Activated naive CD4-positive, alpha-beta T cell treated with anti-CD3 and anti-CD28 coated beads for 36 hours (primary cell): Measurements from ENCODE around the gene RNASEH2B. TPM values are rescaled to one million over a fixed set of nuclear protein-coding genes. Genes with fewer than 3 reads are reported as not detected.

Experiments
- CTCF ChIA-PET: fragments of 350-600 bp; sonication (Branson Sonifier 250); formaldehyde crosslinking; loops from one replicate; lab custom pipeline; 2021; ENCODE audit warnings: antibody characterized with exemption; lab: Charles Lee
- DNase-seq: peaks from one replicate; pipeline ENCODE4 v3.0.0-alpha.2; 2020
- H3K27ac Mint-ChIP-seq: one replicate; pipeline ENCODE4 v1.8.0; 2021; ENCODE audit warnings: mild to moderate bottlenecking, mixed read lengths
- H3K27me3 Mint-ChIP-seq: one replicate; pipeline ENCODE4 v1.8.0; 2021; ENCODE audit warnings: low read depth, mixed read lengths
- H3K36me3 Mint-ChIP-seq: one replicate; pipeline ENCODE4 v1.8.0; 2021; ENCODE audit warnings: low read depth, mixed read lengths
- H3K4me1 Mint-ChIP-seq: one replicate; pipeline ENCODE4 v1.8.0; 2021; ENCODE audit warnings: low read depth, mixed read lengths
- H3K4me3 Mint-ChIP-seq: one replicate; pipeline ENCODE4 v1.8.0; 2021; ENCODE audit warnings: mild to moderate bottlenecking, moderate library complexity, mixed read lengths
- H3K9me3 Mint-ChIP-seq: one replicate; pipeline ENCODE4 v1.8.0; 2021; ENCODE audit warnings: mixed read lengths
- intact Hi-C: fragments of 100-400 bp; cut with micrococcal nuclease; formaldehyde crosslinking; loops from one replicate; pipeline ENCODE4 v1.15.1; 2023
- total RNA-seq, 2 experiments: library from RNA; stranded (reverse); gene quantifications; one replicate each; pipeline ENCODE4 v1.2.3, GENCODE V29; 2021

The RNASEH2B gene
- 10 to 100 TPM; 47.8 to 49.7 TPM for total RNA-seq

GRCh38 chr13:50909605-50910484, at the start of gene RNASEH2B:
Gene RNASEH2B (plus strand): TSS chr13:50909791. CDS start chr13:50910077, 286 bp downstream.
- no peaks in the 10 kb centered on the region for H3K9me3 Mint-ChIP-seq
- peaks cover 26% of the 10 kb centered on the region for H3K4me1 Mint-ChIP-seq
- DNase-seq: peak; percentile 74
- peak within 1 kb of the TSS; percentile 94 for H3K4me3 Mint-ChIP-seq
- no peaks in the 10 kb centered on the region for H3K27me3 Mint-ChIP-seq
- H3K36me3 Mint-ChIP-seq: peaks cover 3% of the 10 kb centered on the region
- intact Hi-C loops: loop anchor here (1.0 to 5.0 kb wide), 11 partner anchors 63 to 1117 kb away; partner anchors contain the start of genes INTS6, KPNA3 and TRIM13
- H3K27ac Mint-ChIP-seq: peak within 1 kb of the TSS; percentile 96
- CTCF ChIA-PET: interaction anchor here (1.1 to 5.3 kb wide), 3 partner anchors 16 to 826 kb away, joined by 3 to 65 read pairs (median 14); no protein-coding TSS in a partner anchor

- no peak overlapping the region for H3K27ac Mint-ChIP-seq
- peaks cover 4% of the 10 kb centered on the region for H3K9me3 Mint-ChIP-seq
Observed at GRCh38 chr13:50864492-50864891, 45.1 kb upstream of the RNASEH2B start.

GRCh38 chr13:50866817-50867636, 42.6 kb upstream of the RNASEH2B start:
- H3K27me3 Mint-ChIP-seq: no peaks in the 10 kb centered on the region
- CTCF ChIA-PET: no interaction called here
- H3K36me3 Mint-ChIP-seq: no peaks in the 10 kb centered on the region
- no peak for DNase-seq
- intact Hi-C loops: no loop called here
- no peak overlapping the region for H3K4me3 Mint-ChIP-seq
- no peaks in the 10 kb centered on the region for H3K4me1 Mint-ChIP-seq
- H3K27ac Mint-ChIP-seq: no peak overlapping the region
- no peaks in the 10 kb centered on the region for H3K9me3 Mint-ChIP-seq

More at GRCh38 chr13:50864492-50864891, 45.1 kb upstream of the RNASEH2B start:
- Mint-ChIP-seq H3K4me3 (no peak overlapping the region), H3K27me3 (peaks cover 6% of the 10 kb centered on the region), H3K36me3 (peaks cover 3% of the 10 kb centered on the region), H3K4me1 (no peaks in the 10 kb centered on the region)
- intact Hi-C loops: no loop called here
- CTCF ChIA-PET: interaction anchor here (0.7 to 0.8 kb wide), 3 partner anchors 207 to 888 kb away, joined by 3 to 4 read pairs (median 4); no protein-coding TSS in a partner anchor
- no peak for DNase-seq

- Mint-ChIP-seq H3K27me3 (no peaks in the 10 kb centered on the region), H3K27ac (no peak overlapping the region), H3K4me3 (no peak overlapping the region), H3K36me3 (no peaks in the 10 kb centered on the region), H3K4me1 (no peaks in the 10 kb centered on the region), H3K9me3 (no peaks in the 10 kb centered on the region)
- intact Hi-C loops: no loop called here
- CTCF ChIA-PET: no interaction called here
- no peak for DNase-seq
Observed at GRCh38 chr13:50867637-50867945, 42.0 kb upstream of the RNASEH2B start.

- DNase-seq: no peak
- H3K9me3 Mint-ChIP-seq: no peaks in the 10 kb centered on the region
- H3K4me3 Mint-ChIP-seq: no peak overlapping the region
- H3K27me3 Mint-ChIP-seq: no peaks in the 10 kb centered on the region
- intact Hi-C loops: no loop called here
- H3K36me3 Mint-ChIP-seq: no peaks in the 10 kb centered on the region
- no peaks in the 10 kb centered on the region for H3K4me1 Mint-ChIP-seq
- CTCF ChIA-PET: no interaction called here
- H3K27ac Mint-ChIP-seq: no peak overlapping the region
Observed at GRCh38 chr13:50871405-50871804, 38.2 kb upstream of the RNASEH2B start.

GRCh38 chr13:50873467-50873866, 36.1 kb upstream of the RNASEH2B start:
- Mint-ChIP-seq H3K4me1 (no peaks in the 10 kb centered on the region), H3K27me3 (no peaks in the 10 kb centered on the region), H3K4me3 (no peak overlapping the region), H3K27ac (no peak overlapping the region), H3K36me3 (no peaks in the 10 kb centered on the region), H3K9me3 (no peaks in the 10 kb centered on the region)
- no peak for DNase-seq
- CTCF ChIA-PET: no interaction called here
- intact Hi-C loops: no loop called here

- no peaks in the 10 kb centered on the region for H3K4me1 Mint-ChIP-seq
- CTCF ChIA-PET: no interaction called here
- H3K27me3 Mint-ChIP-seq: no peaks in the 10 kb centered on the region
- no peaks in the 10 kb centered on the region for H3K36me3 Mint-ChIP-seq
- intact Hi-C loops: no loop called here
- no peak overlapping the region for H3K4me3 Mint-ChIP-seq
- no peaks in the 10 kb centered on the region for H3K9me3 Mint-ChIP-seq
- no peak for DNase-seq
- H3K27ac Mint-ChIP-seq: no peak overlapping the region
Observed at GRCh38 chr13:50873991-50874390, 35.6 kb upstream of the RNASEH2B start.

GRCh38 chr13:50882816-50883435, 26.7 kb upstream of the RNASEH2B start:
- CTCF ChIA-PET: interaction anchor here (0.6 kb wide), 1 partner anchor 902 kb away, joined by 3 read pairs; no protein-coding TSS in a partner anchor
- no peak for DNase-seq

GRCh38 chr13:50883728-50884127, 25.9 kb upstream of the RNASEH2B start:
- Mint-ChIP-seq H3K4me3 (no peak overlapping the region), H3K27ac (no peak overlapping the region), H3K27me3 (peaks cover 2% of the 10 kb centered on the region), H3K36me3 (peaks cover 2% of the 10 kb centered on the region), H3K4me1 (no peaks in the 10 kb centered on the region), H3K9me3 (peaks cover 3% of the 10 kb centered on the region)
- no peak for DNase-seq
- CTCF ChIA-PET: interaction anchor here (0.5 to 1.2 kb wide), 2 partner anchors 30 to 183 kb away, joined by 3 read pairs; no protein-coding TSS in a partner anchor
- intact Hi-C loops: no loop called here

More at GRCh38 chr13:50882816-50883435, 26.7 kb upstream of the RNASEH2B start:
- Mint-ChIP-seq H3K4me3 (no peak overlapping the region), H3K27ac (no peak overlapping the region), H3K9me3 (peaks cover 3% of the 10 kb centered on the region), H3K36me3 (peaks cover 2% of the 10 kb centered on the region), H3K4me1 (no peaks in the 10 kb centered on the region), H3K27me3 (peaks cover 2% of the 10 kb centered on the region)
- intact Hi-C loops: no loop called here

- no peak overlapping the region for H3K27ac Mint-ChIP-seq
- intact Hi-C loops: no loop called here
- CTCF ChIA-PET: interaction anchor here (0.5 to 1.2 kb wide), 2 partner anchors 30 to 184 kb away, joined by 3 read pairs; no protein-coding TSS in a partner anchor
- H3K4me3 Mint-ChIP-seq: no peak overlapping the region
- peaks cover 2% of the 10 kb centered on the region for H3K36me3 Mint-ChIP-seq
- H3K9me3 Mint-ChIP-seq: peaks cover 3% of the 10 kb centered on the region
- DNase-seq: no peak
- peaks cover 2% of the 10 kb centered on the region for H3K27me3 Mint-ChIP-seq
- no peaks in the 10 kb centered on the region for H3K4me1 Mint-ChIP-seq
Observed at GRCh38 chr13:50884265-50884664, 25.3 kb upstream of the RNASEH2B start.

- H3K36me3 Mint-ChIP-seq: peaks cover 2% of the 10 kb centered on the region
- intact Hi-C loops: no loop called here
- no peak for DNase-seq
- peaks cover 2% of the 10 kb centered on the region for H3K27me3 Mint-ChIP-seq
- no peak overlapping the region for H3K27ac Mint-ChIP-seq
- CTCF ChIA-PET: no interaction called here
- H3K9me3 Mint-ChIP-seq: peaks cover 3% of the 10 kb centered on the region
- no peak overlapping the region for H3K4me3 Mint-ChIP-seq
- H3K4me1 Mint-ChIP-seq: peaks cover 13% of the 10 kb centered on the region
Observed at GRCh38 chr13:50887151-50887550, 22.4 kb upstream of the RNASEH2B start.

GRCh38 chr13:50888362-50888761, 21.2 kb upstream of the RNASEH2B start:
- H3K9me3 Mint-ChIP-seq: no peaks in the 10 kb centered on the region
- CTCF ChIA-PET: no interaction called here
- H3K4me3 Mint-ChIP-seq: no peak overlapping the region
- H3K27ac Mint-ChIP-seq: no peak overlapping the region
- peaks cover 2% of the 10 kb centered on the region for H3K27me3 Mint-ChIP-seq
- no peak for DNase-seq
- peaks cover 24% of the 10 kb centered on the region for H3K4me1 Mint-ChIP-seq
- no peaks in the 10 kb centered on the region for H3K36me3 Mint-ChIP-seq
- intact Hi-C loops: no loop called here
